PFSK-1 (cell line): ENCODE measurements around the gene SIGMAR1.

Experiments used
- POLR2AphosphoS5 ChIP-seq: IDR thresholded peaks from 2 replicates; pipeline ENCODE4 v1.6.1; 2012; ENCODE audit warnings: low read depth, mild to moderate bottlenecking, control low read depth, low read length, moderate library complexity
- TAF1 ChIP-seq: IDR thresholded peaks from 2 replicates; pipeline ENCODE4 v1.6.1; 2012; ENCODE audit warnings: low read length, control low read depth, borderline replicate concordance; ENCODE audit not compliant: insufficient read depth

- TF ChIP-seq TAF1 (no peak), POLR2AphosphoS5 (no peak)
These were observed 47.0 kb downstream of the SIGMAR1 start for GRCh38 chr9:34590381-34591247.
